GM19324 (cell line): Measurements from ENCODE around the gene CDX1.

Experiments used
- ATAC-seq: cut with Tn5 transposase; IDR thresholded peaks from one replicate; pipeline ENCODE4 v1.9.1; 2021; ENCODE audit warnings: mild to moderate bottlenecking, moderate library complexity; ENCODE audit not compliant: unreplicated experiment, low FRiP score

CDX1 gene

DNA sequence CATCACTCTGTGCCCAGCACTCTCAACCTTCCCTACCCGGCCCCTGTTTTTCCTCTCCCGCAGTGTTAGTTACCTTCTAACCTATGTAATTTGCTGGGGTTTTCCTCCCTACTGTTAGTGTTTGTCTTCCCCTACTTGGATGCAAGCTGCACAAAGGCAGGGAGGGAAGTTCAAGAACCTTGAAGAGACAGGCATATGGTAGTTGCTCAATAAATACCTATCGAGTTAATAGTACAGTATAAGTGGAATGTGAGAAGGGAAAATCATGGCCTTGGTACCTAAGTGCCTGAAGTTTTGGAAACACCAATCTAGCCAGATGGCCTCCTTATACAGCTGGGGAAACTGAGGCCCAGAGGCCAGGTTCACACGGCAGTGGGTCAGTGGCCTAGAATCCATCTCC is 35.1 kb upstream of the CDX1 start:
- no peak for ATAC-seq

- no peak for ATAC-seq
Observed at GRCh38 chr5:150131978-150132694, 34.4 kb upstream of the CDX1 start.

- no peak for ATAC-seq
Observed at GRCh38 chr5:150132740-150133139, 33.8 kb upstream of the CDX1 start.

GRCh38 chr5:150133581-150134197 is 32.9 kb upstream of the CDX1 start:
- ATAC-seq, result no peak

DNA sequence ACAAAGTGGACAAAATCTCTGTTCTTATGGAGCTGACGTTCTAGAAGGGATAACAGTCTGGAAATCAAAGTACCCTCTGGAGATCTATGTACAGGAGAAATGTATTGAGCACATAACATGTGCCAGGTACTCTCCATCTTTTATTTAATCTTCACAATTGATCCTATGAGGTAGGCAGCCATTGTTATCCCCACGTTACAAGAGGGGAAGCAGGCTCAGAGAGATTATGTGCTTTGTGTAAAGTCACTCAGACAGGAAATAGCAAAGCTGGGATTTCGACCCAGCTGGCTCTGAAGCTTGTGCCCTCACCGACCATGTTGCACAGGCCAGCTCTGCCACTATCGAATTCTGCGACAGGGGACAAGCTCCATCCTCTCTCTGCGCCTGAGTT is 32.4 kb upstream of the CDX1 start:
- no peak for ATAC-seq

- no peak for ATAC-seq
Observed at GRCh38 chr5:150135557-150136304, 30.8 kb upstream of the CDX1 start.

GRCh38 chr5:150136305-150137167 is 30.0 kb upstream of the CDX1 start:
- no peak for ATAC-seq

DNA sequence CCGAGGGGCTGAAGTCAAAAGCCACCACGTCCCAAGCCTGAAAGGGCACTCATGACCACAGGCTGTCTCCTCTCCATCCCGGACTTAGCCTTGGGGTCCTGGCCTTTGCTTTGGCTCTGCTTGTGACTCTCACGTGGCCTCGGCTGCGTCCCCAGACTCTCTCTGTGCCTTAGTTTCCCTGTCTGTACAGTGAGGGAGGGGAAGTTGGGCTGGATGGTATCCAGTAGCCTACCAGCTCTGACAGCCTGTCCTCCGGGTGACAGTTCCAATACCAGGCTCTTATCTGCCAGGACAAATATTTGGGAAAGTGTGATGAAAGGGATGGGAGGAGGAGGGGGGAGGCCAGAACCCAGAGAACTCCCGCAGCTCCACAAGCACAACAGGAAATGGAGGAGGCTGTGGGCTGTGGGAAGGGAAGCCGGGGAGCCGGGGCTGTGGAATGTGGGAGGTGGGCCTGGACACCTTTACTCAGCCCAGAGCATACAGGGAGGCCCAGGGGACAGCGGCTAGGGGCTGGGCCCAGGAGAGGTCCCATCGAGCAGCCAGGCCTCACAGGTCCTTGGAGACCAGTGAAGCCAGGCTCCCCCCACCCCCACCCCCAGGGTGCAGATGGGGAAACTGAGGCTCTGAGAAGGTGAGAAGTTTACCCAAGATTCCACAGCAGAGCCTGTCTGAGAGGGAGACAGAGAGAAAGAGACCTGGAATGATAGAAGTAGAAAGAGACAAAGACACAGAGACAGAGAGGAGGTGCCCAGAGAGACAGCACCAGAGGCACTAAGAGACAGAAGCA is 29.2 kb upstream of the CDX1 start:
- no peak for ATAC-seq

GRCh38 chr5:150137997-150138396 is 28.6 kb upstream of the CDX1 start:
- no peak for ATAC-seq

- ATAC-seq, result no peak
Observed at GRCh38 chr5:150138551-150139265, 27.9 kb upstream of the CDX1 start.

DNA sequence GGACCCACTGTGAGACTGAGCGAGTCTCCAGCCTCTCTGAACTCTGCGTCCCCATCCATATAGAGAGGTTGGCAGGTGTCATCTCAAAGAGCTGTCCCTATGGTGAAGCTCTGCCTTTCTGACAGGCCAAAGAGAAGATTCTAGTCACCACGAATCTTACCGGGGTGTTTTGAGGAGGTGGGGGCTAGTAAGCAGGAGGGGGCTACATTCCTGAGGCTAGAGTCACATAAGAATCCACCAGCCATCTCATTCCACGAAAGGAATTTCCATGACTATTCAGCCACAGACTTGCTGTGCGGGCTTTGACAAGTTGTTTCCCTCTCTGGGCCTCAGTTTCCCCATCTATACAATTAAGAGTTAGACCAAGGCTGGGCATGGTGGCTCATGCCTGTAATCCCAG is 27.2 kb upstream of the CDX1 start:
- ATAC-seq, result no peak

DNA sequence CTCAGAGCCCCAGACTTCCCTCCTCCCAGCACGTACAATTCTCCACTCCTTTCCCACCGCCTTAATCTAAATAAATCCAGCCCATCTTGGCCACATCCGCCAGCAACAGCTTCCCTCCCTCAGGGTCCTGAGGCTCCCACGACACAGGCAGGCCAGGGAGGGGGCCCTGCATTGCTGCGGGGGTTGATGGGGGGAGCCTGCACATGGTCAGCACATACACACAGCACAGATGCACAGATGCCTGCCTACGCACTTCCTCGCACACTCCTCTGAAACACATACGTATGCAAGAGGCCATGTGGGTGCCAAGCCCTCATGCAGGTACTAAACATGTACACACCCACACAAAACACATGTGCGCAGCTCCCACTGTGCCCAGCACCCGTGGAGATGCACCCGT is 25.7 kb upstream of the CDX1 start:
- no peak for ATAC-seq

- no peak for ATAC-seq
Observed at GRCh38 chr5:150141544-150142184, 24.9 kb upstream of the CDX1 start.

DNA sequence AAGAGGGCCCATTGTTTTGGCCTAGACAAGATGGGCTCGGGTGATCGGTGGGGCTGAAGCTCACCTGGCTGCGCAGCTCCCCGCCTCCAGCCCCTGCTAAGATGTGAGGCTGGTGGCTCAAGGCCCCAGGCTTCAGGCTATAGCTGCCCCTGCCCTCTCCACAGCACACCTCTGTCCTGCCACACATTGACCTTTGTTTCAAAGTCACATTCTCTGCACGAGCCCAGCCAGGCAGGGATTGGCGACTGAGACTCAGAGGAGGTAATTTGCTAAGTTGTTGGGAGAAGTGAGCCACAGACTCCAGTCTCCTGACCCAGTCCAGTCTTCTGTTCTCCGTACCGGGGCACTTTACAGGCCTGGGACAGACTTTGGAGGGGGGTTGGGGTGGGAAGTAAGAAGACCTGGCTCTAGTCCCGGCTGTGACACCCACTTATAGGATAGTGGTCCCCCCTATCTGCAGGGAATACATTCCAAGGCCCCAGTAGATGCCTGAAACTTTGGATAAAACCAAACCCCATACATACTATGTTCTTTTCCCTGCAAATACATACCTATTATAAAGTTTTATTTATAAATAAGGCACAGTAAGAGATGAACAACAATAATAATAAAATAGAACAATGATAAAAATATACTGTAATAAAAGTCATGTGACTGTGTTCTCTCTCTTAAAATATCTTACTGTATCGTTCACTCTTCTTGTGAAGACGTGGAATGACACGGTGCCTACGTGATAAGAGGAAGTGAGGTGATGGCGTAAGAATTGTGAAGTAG is 24.2 kb upstream of the CDX1 start:
- ATAC-seq, result no peak

- ATAC-seq, result no peak
Observed at GRCh38 chr5:150142959-150143349, 23.6 kb upstream of the CDX1 start.

DNA sequence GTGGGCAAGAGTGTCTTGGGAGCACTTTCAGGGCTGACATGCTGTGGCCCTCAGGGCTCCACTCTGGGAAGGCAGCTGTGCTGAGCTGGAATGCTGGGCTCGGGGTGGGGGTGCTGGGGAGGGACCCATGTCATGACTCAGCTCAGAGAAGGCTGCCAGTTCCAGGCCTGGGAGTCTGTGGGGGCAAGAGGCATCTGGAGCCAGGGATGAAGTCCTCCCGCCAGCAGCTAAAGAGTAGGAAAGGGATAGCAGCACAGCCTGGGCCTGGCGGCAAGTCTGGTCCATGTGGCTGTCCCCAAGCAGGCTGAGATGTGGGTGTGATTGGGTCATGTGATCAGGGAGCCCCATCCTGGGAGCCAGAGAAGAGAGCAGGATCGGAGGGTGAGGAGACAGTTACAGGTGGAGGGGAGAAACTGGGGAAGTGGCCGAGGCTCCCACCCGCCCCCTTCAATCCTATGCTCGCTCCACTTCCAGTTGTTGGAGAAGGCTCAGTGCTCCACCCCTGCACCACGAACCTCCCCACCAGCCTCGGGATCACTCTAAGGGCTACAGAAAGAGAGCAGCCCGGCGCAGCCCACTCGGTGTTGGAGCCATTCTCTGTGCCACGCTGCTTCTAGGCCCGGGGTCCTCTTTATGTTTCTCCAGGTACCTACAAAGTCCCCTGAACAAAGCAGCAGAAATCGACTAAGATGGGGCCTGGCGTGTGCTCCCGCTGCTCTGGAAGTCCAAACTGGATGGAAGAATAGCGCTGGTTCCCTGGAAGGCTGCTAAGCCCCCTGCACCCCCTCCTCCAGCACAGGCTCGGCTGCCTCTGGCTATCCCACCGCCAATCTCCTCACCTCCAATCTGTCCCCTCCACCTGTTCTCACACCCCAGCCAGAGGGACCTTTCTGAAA is 23.0 kb upstream of the CDX1 start:
- no peak for ATAC-seq

DNA sequence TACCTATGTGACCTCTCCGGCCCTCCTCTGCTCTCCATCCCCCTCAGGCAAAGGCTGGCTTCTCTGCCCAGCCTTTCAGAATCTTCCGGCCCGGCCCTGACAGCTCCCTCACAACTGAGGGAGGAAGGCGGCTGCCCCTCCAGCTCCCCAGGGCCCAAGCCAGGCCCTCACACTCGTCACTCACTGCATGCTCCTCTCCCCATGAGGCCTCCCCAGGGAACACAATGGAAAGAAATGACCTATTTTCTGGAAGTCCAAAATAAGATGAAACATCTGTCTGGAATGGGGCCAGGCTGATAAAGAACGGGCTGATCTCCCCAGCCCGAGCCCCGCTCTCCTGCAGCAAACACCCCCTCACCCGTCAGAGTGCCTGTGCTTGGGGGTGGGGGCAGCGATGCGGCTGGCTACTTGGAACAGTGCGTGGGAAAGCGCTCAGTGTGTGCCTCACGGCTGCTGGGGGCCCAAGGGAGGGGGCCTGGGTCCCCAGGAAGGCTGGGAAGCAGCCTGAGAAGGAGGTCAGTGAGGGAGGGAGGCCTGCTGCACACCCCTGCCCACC is 22.3 kb upstream of the CDX1 start:
- no peak for ATAC-seq
